Measurements from ENCODE around the gene RAB7A. TPM values are rescaled to one million over a fixed set of nuclear protein-coding genes. Genes with fewer than 3 reads are reported as not detected.
"Not testable (repeated sequence)": the region's sequence is repeated elsewhere in the genome, so short reads cannot be mapped to it uniquely, and the experiment has no call there.

RAB7A gene
- total RNA-seq, 4 donors from 2014 or later: 81.0 to 116 (median 87.0) TPM

DNA sequence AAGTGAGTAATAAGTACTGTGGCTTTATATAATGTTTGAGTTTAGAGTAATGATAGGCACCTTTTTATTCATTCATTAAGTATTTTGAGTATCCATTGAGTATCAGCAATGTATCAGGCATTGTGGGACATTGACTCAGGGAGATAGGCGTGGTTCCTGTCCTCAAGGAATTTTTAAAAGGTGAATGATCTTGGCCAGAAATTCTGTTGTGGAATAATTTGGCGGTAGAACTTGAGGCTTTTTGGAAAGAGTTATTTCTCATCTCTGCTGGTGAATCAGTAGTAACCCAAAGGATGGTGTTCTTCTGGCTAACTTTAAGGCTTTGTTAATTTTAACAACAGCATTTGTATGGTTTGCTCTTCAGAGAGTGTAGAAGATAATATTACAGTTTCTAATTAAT is 2.0 kb downstream of the RAB7A start:
- 41% methylated on average over 2 of the region's 2 CpGs for WGBS

DNA sequence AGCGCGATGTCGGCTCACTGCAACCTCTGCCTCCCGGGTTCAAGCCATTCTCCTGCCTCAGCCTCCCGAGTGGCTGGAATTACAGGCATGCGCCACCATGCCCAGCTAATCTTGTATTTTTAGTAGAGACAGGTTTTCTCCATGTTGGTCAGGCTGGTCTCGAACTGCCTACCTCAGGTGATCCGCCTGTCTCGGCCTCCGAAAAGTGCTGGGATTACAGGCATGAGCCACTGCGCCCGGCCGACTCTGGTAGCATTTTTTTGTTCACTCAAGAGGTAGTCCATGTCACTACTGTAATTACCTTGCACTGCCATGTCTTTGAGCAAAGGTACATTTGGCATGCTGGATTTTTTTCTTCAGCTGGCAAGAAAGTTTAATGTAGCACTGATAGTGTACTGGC is 2.5 kb downstream of the RAB7A start:
- 85% methylated on average over 13 of the region's 13 CpGs for WGBS

More for the DNA sequence above, 2.0 kb downstream of the RAB7A start:
- TF ChIP-seq POLR2A (IDR thresholded peaks at IDR 0.05; ENCODE audit: low read depth) (no peak), POLR2AphosphoS5 (IDR thresholded peaks at IDR 0.05) (no peak), EP300 (IDR thresholded peaks at IDR 0.05) (no peak)
- TF ChIP-seq, protein P1, sequence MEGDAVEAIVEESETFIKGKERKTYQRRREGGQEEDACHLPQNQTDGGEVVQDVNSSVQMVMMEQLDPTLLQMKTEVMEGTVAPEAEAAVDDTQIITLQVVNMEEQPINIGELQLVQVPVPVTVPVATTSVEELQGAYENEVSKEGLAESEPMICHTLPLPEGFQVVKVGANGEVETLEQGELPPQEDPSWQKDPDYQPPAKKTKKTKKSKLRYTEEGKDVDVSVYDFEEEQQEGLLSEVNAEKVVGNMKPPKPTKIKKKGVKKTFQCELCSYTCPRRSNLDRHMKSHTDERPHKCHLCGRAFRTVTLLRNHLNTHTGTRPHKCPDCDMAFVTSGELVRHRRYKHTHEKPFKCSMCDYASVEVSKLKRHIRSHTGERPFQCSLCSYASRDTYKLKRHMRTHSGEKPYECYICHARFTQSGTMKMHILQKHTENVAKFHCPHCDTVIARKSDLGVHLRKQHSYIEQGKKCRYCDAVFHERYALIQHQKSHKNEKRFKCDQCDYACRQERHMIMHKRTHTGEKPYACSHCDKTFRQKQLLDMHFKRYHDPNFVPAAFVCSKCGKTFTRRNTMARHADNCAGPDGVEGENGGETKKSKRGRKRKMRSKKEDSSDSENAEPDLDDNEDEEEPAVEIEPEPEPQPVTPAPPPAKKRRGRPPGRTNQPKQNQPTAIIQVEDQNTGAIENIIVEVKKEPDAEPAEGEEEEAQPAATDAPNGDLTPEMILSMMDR (IDR thresholded peaks at IDR 0.05): no peak
- no peak for DNase-seq (ENCODE audit: extremely low spot score)
- intact Hi-C loops (cut with DNase I): loop anchor here (2.0 to 5.0 kb wide), 2 partner anchors 47 to 69 kb away; no protein-coding TSS in a partner anchor
- peaks cover 48 to 68% (median 65%) of the 10 kb centered on the region in 4 donors for H3K4me1 ChIP-seq
- H3K36me3 ChIP-seq: no peaks in the 10 kb centered on the region
- H3K27ac ChIP-seq (replicated peaks in 1 of 4): peak overlapping the region in 3 of 4 donors; percentile 98 to 99 (median 99)
- H3K4me3 ChIP-seq: peak overlapping the region; percentile 88 to 100 (median 97)
- no peaks in the 10 kb centered on the region for H3K27me3 ChIP-seq
- H3K9me3 ChIP-seq: no peaks in the 10 kb centered on the region

DNA sequence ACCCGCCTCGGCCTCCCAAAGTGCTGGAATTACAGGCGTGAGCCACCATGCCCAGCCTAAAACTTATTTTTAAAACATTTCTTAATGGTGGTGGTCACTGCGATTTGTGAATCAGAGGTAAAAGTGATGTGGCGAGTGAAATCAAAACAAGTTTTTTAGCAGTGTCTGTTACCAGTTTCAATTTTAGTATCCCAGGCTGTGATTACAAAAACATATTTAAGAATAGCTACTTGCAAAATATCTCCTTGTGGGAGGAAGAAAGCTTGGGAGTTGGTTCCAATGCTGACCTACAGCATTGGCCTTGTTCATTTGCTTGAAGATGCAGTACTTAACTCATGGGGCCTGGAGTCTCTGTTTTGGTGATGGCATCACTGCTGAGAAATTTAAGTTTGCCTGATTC is 4.5 kb downstream of the RAB7A start:
- intact Hi-C loops (cut with DNase I): no loop called here
- TF ChIP-seq, protein P1 (IDR thresholded peaks at IDR 0.05): no peak
- TF ChIP-seq POLR2A (IDR thresholded peaks at IDR 0.05; ENCODE audit: low read depth) (no peak), EP300 (IDR thresholded peaks at IDR 0.05) (no peak), POLR2AphosphoS5 (IDR thresholded peaks at IDR 0.05) (no peak)
- Histone ChIP-seq H3K4me1 (peaks cover 70 to 89% (median 86%) of the 10 kb centered on the region in 4 donors), H3K27me3 (no peaks in the 10 kb centered on the region), H3K4me3 (no peak overlapping the region), H3K9me3 (no peaks in the 10 kb centered on the region), H3K36me3 (no peaks in the 10 kb centered on the region), H3K27ac (replicated peaks in 1 of 4) (peak overlapping the region in 2 of 4 donors; percentile 98 to 99)
- DNase-seq (ENCODE audit: extremely low spot score): no peak
- 83% methylated on average over 5 of the region's 5 CpGs for WGBS

More for the DNA sequence above, 2.5 kb downstream of the RAB7A start:
- H3K36me3 ChIP-seq; H3K27me3 ChIP-seq; DNase-seq (ENCODE audit: extremely low spot score); H3K9me3 ChIP-seq: not testable (repeated sequence)
- Histone ChIP-seq H3K4me3 (peak overlapping the region in 2 of 4 donors; percentile 0 to 2), H3K27ac (replicated peaks in 1 of 4) (peak overlapping the region; percentile 19 to 99 (median 98)), H3K4me1 (peaks cover 54 to 73% (median 70%) of the 10 kb centered on the region in 4 donors)
- intact Hi-C loops (cut with DNase I): loop anchor here (5.0 kb wide), 1 partner anchor 69 kb away; no protein-coding TSS in a partner anchor

DNA sequence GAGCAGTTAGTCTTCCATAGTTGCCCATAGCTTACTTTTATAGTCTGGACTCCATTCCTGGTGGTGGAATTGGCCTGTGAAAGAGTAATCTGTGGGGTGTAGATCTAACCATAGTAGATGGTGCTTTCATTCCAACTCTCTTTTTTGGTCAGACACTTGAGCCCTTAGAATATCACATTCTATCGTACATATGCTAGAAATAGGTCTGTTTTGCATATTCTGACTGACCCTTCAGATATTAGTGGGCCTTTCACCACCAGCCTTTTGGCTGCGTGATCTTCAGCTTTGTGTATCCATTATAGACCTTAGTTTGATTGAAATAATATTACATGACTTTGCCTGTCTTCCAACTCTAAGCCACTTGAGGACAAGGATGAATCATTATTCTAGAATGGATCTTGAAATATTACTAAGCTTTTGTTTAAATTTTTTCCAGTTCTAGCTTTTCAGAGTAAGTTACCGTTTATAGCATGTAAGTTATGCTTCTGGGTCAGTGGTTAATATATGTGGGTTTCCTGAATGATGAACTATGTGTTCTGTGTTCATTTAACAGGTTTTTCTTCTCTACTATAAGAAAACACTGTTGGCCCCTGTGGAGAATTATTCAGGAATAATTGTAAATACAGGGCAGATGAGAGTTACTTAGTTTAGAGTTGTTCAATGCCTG is 8.7 kb downstream of the RAB7A start:
- no peak for DNase-seq (ENCODE audit: extremely low spot score)
- no peak for TF ChIP-seq POLR2A (IDR thresholded peaks at IDR 0.05; ENCODE audit: low read depth)
- TF ChIP-seq, protein P1 (IDR thresholded peaks at IDR 0.05): no peak
- no peak overlapping the region for H3K27ac ChIP-seq (replicated peaks in 1 of 4)
- no peak overlapping the region for H3K4me3 ChIP-seq
- no peaks in the 10 kb centered on the region for H3K27me3 ChIP-seq
- intact Hi-C loops (cut with DNase I): loop anchor here (5.0 kb wide), 1 partner anchor 53 kb away; no protein-coding TSS in a partner anchor
- WGBS: 79% methylated on average over 3 of the region's 3 CpGs
- H3K4me1 ChIP-seq: peaks cover 61 to 90% (median 85%) of the 10 kb centered on the region in 4 donors
- no peaks in the 10 kb centered on the region for H3K36me3 ChIP-seq
- no peaks in the 10 kb centered on the region for H3K9me3 ChIP-seq

DNA sequence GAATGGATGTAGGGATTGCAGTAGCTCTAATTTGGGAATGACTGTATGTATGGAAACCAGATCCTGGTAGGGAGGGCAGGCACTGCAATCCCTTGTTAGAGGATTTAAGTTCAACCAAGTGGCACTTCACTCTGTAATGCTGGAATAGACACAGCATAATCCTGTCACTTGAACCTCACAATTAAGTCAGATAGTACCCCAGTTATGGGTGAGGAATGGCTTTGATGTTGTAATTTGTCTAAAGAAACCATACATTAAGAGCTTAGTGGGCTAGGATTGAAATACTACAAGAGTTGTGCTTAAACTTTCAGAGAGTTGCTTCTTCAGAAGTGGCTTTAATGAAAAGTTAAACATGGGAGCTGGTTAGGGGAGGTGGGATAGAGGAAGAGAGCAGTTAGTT is 9.3 kb downstream of the RAB7A start:
- Histone ChIP-seq H3K4me3 (no peak overlapping the region), H3K27ac (replicated peaks in 1 of 4) (peak overlapping the region in 1 of 4 donors; percentile 3), H3K9me3 (no peaks in the 10 kb centered on the region), H3K27me3 (no peaks in the 10 kb centered on the region), H3K4me1 (peaks cover 57 to 90% (median 81%) of the 10 kb centered on the region in 4 donors), H3K36me3 (no peaks in the 10 kb centered on the region)
- DNase-seq (ENCODE audit: extremely low spot score): no peak
- no peak for TF ChIP-seq POLR2AphosphoS5 (IDR thresholded peaks at IDR 0.05)
- TF ChIP-seq, protein P1 (IDR thresholded peaks at IDR 0.05): no peak
- no peak for TF ChIP-seq POLR2A (IDR thresholded peaks at IDR 0.05; ENCODE audit: low read depth)
- TF ChIP-seq EP300 (IDR thresholded peaks at IDR 0.05): no peak
- intact Hi-C loops (cut with DNase I): loop anchor here (5.0 kb wide), 1 partner anchor 52 kb away; no protein-coding TSS in a partner anchor
